Uterus (tissue), 4 donors: Measurements from ENCODE around the gene CDC42EP1. TPM values are rescaled to one million over a fixed set of nuclear protein-coding genes. Genes with fewer than 3 reads are reported as not detected.
A peak's percentile ranks its signal among the peaks of the same experiment; 100 is the strongest.
"Not testable (repeated sequence)": the region's sequence is repeated elsewhere in the genome, so short reads cannot be mapped to it uniquely, and the experiment has no call there.

ENCODE experiments used
- DNase-seq, 2 donors: peaks; one replicate each; pipeline ENCODE4 v3.0.0-alpha.2; 2019 to 2020
- H3K27ac ChIP-seq, 2 donors: fragments of 200-600 bp; sonication (generic); 1 replicate in 1 of 2; 2 replicates in 1 of 2; pipeline ENCODE4 v1.5.1; 2016 to 2018
- H3K27me3 ChIP-seq, 2 donors: fragments of 200-600 bp; sonication (generic); one replicate each; pipeline ENCODE4 v1.5.1; 2018 to 2019; ENCODE audit warnings: control low read depth in 1 of 2
- H3K36me3 ChIP-seq, 2 donors: fragments of 200-600 bp; sonication (generic); one replicate each; pipeline ENCODE4 v1.5.1; 2019; ENCODE audit warnings: control low read depth in 1 of 2
- H3K4me1 ChIP-seq, 2 donors: fragments of 200-600 bp; sonication (generic); one replicate each; pipeline ENCODE4 v1.5.1; 2018 to 2019; ENCODE audit warnings: control low read depth in 1 of 2
- H3K4me3 ChIP-seq, 2 donors: fragments of 200-600 bp; sonication (generic); 1 replicate in 1 of 2; 2 replicates in 1 of 2; pipeline ENCODE4 v1.5.1; 2018 to 2019; ENCODE audit warnings: mild to moderate bottlenecking in 1 of 2
- H3K9me3 ChIP-seq, 2 donors: fragments of 200-600 bp; sonication (generic); one replicate each; pipeline ENCODE4 v1.5.1; 2019; ENCODE audit warnings: control low read depth in 1 of 2
- CTCF ChIP-seq, 4 experiments: fragments of 200-600 bp in 2 of 4; fragments of 450-650 bp in 2 of 4; sonication (generic) in 2 of 4; IDR thresholded peaks; one replicate each; pipeline ENCODE4 v1.5.1; 2016 to 2019; ENCODE audit warnings: antibody characterized with exemption in 4 of 4, mild to moderate bottlenecking in 2 of 4, moderate library complexity in 1 of 4
- POLR2A ChIP-seq, 2 donors: fragments of 450-650 bp; IDR thresholded peaks; one replicate each; pipeline ENCODE4 v1.6.1; 2016; ENCODE audit warnings: antibody characterized with exemption in 2 of 2, mild to moderate bottlenecking in 1 of 2, moderate library complexity in 1 of 2
- intact Hi-C: fragments of 100-400 bp; cut with DNase I; formaldehyde crosslinking; loops from one replicate; pipeline ENCODE4 v1.15.1; 2023; ENCODE audit warnings: low total_unique reads
- total RNA-seq, 4 donors: library from RNA; depleted of rRNA in 3 of 4; stranded (reverse); fragments of >200 nt in 3 of 4; gene quantifications; one replicate each; pipeline versions ENCODE4 v1.1.0 to v1.2.4, GENCODE V29; 2014 to 2023
- donor health status: DM: yes; HTN: yes; CAD: no.

Gene CDC42EP1
- total RNA-seq, 4 donors from 2014 or later = 10.6 to 101 (median 16.5) TPM

GRCh38 chr22:37609240-37610152 is 49.2 kb downstream of the CDC42EP1 start:
- Histone ChIP-seq H3K4me3 (peak overlapping the region; percentile 89 to 98), H3K27me3 (no peaks in the 10 kb centered on the region), H3K36me3 (no peaks in the 10 kb centered on the region), H3K9me3 (no peaks in the 10 kb centered on the region), H3K27ac (peak overlapping the region; percentile 96 to 97), H3K4me1 (peaks cover 7 to 14% of the 10 kb centered on the region in 2 donors)
- intact Hi-C loops = no loop called here
- TF ChIP-seq CTCF (IDR thresholded peaks at IDR 0.05) (no peak), POLR2A (IDR thresholded peaks at IDR 0.05) (no peak)
- DNase-seq = peak in 1 of 2 donors; percentile 31

- H3K9me3 ChIP-seq, DNase-seq, intact Hi-C loops, H3K36me3 ChIP-seq, H3K27me3 ChIP-seq: not testable (repeated sequence)
- peak overlapping the region; percentile 96 to 97 for H3K27ac ChIP-seq
- peak overlapping the region; percentile 89 to 98 for H3K4me3 ChIP-seq
- peaks cover 7 to 14% of the 10 kb centered on the region in 2 donors for H3K4me1 ChIP-seq
Measured at GRCh38 chr22:37610153-37610475, 49.8 kb downstream of the CDC42EP1 start.

GRCh38 chr22:37610480-37611129 is 50.3 kb downstream of the CDC42EP1 start:
- TF ChIP-seq CTCF (IDR thresholded peaks at IDR 0.05) (no peak), POLR2A (IDR thresholded peaks at IDR 0.05) (no peak)

GRCh38 chr22:37611207-37611606 is 50.9 kb downstream of the CDC42EP1 start:
- no peak overlapping the region for H3K27ac ChIP-seq

More at GRCh38 chr22:37610480-37611129, 50.3 kb downstream of the CDC42EP1 start:
- peak in 1 of 2 donors; percentile 33 for DNase-seq
- H3K36me3 ChIP-seq = no peaks in the 10 kb centered on the region
- H3K4me1 ChIP-seq = peaks cover 7 to 14% of the 10 kb centered on the region in 2 donors
- H3K27me3 ChIP-seq = no peaks in the 10 kb centered on the region
- no peak overlapping the region for H3K4me3 ChIP-seq
- peak overlapping the region in 1 of 2 donors; percentile 97 for H3K27ac ChIP-seq
- H3K9me3 ChIP-seq = no peaks in the 10 kb centered on the region
- intact Hi-C loops = no loop called here

More at GRCh38 chr22:37611207-37611606, 50.9 kb downstream of the CDC42EP1 start:
- Histone ChIP-seq H3K9me3 (no peaks in the 10 kb centered on the region), H3K4me1 (peaks cover 7 to 14% of the 10 kb centered on the region in 2 donors), H3K27me3 (no peaks in the 10 kb centered on the region), H3K4me3 (no peak overlapping the region), H3K36me3 (no peaks in the 10 kb centered on the region)
- DNase-seq = no peak
- no peak for TF ChIP-seq CTCF (IDR thresholded peaks at IDR 0.05)
- TF ChIP-seq POLR2A (IDR thresholded peaks at IDR 0.05) = no peak
- intact Hi-C loops = no loop called here
